Limb (tissue), 2 donors: ENCODE data around the gene MPIG6B.
A peak's percentile ranks its signal among the peaks of the same experiment; 100 is the strongest.
"Not testable (repeated sequence)": the region's sequence is repeated elsewhere in the genome, so short reads cannot be mapped to it uniquely, and the experiment has no call there.

Experiments used
- DNase-seq, 2 donors: peaks; one replicate each; pipeline ENCODE4 v3.0.0-alpha.2; 2016; ENCODE audit errors: extremely low spot score in 2 of 2

The MPIG6B gene

DNA sequence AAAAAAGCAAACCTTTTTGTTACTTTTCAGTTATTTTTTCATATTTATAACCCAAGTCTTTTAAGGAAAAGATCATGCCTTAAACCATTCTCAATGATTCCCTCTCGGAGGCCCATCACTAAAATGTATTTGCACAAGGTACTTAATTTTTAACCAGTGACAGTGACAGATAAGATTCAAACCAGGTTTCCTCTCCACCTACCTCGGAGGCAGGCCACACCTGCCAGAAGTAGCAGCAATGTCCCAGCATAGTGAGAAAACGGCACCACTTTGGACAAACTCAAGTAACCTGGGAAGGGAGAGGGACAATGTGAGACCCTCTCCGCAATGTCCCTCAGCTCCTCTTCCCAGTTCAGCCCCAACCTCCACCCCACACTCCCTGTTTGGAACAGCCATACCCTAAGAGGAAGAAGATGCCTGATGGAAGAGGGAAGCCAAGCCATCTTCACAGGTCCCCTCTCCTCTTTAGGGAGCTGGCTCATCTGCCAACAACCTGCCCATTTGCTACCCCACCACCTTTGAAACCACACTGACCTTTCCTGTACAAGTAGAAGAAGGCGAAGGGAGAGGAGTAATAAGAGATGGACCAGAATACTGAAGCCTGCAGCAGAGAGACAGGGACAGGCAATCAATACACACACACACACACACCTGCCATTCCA is 22.3 kb upstream of the MPIG6B start:
- DNase-seq = no peak

DNA sequence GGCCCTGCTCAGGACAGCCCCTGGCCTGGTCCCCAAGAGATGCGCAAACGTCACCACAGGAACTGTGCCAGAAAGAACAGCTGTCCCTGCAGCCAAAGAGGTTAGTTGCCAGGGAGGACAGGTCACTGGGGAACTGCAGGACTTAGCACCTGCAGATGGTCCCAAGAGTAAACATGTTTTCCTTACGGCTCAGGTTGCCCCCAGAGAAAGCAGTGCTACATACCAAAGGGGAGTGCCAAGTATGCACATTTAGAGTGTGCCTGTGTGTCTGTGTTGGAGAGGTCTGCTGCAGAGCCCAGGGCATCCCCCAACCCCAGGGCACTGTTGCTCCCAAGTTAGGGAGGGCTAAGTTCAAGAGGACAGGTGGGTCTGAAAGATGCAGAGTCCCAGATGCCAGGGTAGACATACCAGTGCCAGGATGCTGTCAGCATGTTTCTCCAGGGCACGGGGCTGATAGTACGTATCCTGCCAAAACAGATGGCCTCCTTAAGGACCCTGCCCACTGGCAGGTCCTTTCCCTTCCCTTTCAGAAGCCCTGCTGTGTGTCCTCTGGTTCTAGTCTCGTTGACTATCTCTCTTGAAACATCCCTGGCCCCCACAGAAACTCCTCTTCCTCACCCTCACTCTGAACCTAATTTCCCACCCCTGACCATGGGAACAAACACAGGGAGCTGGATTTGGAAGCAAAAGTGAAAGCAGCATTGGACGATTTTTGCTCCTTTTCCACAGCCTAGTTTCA is 21.3 kb upstream of the MPIG6B start:
- no peak for DNase-seq

- DNase-seq = no peak
These were observed 20.8 kb upstream of the MPIG6B start for GRCh38 chr6:31702405-31702818.

- peak; percentile 99 for DNase-seq
These were observed 20.1 kb upstream of the MPIG6B start, which contains the start of gene ABHD16A for GRCh38 chr6:31702819-31703716. TSS of gene ABHD16A (minus strand) at chr6:31703324. CDS start at chr6:31703281, 43 bp downstream.

DNA sequence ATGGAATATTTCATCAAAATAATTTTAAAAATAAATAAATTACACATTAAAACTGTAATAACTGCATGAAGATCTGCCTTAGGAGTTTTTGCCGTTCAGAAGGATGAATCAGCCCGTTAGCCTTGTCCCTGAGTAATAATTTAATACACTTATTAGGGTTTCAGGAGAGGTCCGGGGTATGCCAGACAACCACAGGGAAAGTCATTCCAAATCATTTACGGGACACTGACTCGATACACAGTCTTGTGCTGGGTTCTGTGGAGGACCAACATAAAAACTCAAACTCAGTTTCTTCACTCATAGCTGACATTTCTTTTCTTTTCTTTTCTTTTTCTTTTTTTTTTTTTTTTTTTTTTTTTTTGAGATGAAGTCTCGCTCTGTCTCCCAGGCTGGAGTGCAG is 17.2 kb upstream of the MPIG6B start:
- DNase-seq = no peak

DNA sequence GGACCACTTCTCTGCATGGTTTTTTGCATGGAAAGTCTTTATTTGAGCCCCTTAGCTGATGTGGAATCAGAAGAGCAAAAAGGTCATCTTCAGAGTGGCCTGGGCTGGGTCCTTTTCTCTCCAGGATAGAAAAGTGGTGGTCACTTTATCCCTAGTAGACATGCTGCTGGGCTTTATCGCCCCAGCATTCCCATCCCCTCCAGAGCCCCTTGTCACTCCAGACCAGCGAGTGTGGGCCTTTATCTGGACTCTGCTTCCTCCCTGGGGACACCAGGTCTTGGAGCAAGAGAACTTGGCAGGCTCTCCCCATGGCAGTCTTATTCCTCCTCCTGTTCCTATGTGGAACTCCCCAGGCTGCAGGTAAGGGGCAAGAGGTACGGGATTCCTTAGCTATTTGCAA is 16.6 kb upstream of the MPIG6B start, which contains the start of gene LY6G6F:
LY6G6F (plus strand) TSS at position 268 of the 400 bp plus-strand sequence; CDS start at position 309, 41 bp downstream.
- no peak for DNase-seq

DNA sequence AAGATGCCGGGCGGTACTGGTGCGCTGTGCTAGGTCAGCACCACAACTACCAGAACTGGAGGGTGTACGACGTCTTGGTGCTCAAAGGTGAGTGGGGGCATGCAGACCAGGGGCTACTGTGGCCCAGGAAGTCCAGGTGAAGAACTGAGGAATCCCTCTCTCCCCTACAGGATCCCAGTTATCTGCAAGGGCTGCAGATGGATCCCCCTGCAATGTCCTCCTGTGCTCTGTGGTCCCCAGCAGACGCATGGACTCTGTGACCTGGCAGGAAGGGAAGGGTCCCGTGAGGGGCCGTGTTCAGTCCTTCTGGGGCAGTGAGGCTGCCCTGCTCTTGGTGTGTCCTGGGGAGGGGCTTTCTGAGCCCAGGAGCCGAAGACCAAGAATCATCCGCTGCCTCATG is 15.5 kb upstream of the MPIG6B start:
- no peak for DNase-seq

GRCh38 chr6:31708224-31708623 is 14.9 kb upstream of the MPIG6B start:
- DNase-seq = no peak

GRCh38 chr6:31709157-31709556 is 14.0 kb upstream of the MPIG6B start:
- not testable (repeated sequence) for DNase-seq

DNA sequence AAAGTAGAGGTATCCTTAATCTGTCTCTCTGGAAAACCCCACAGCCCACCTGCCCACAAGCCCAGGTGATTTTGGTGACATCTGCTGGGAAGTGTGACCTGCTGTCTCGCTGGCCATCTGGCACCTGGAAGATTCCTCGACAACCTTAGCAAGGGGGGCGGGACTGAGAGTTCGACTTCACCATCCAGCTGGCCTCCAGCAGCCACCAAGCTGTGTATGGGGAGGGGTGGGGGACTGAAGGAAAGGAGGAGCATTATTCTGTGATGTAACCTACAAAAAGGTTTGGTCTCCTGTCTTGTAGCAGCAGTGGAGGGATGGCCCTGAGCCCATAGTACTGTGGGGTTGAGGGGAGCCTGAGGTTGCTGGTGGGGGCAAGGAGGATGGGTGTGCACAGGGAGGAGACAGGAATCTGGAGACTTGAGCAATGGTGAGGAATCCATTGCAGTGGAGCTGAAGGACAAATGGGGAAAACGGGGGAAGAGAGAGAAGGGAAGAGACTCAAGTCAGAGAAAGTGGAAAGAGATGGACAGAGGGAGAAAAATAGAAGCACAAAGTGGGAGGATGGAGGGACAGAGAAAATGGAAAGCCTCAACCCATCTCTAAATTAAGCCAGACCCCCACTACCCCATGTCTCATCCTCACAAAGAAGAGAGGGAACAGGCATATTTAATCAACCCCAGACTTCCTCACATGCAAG is 12.5 kb upstream of the MPIG6B start:
- DNase-seq = no peak

DNA sequence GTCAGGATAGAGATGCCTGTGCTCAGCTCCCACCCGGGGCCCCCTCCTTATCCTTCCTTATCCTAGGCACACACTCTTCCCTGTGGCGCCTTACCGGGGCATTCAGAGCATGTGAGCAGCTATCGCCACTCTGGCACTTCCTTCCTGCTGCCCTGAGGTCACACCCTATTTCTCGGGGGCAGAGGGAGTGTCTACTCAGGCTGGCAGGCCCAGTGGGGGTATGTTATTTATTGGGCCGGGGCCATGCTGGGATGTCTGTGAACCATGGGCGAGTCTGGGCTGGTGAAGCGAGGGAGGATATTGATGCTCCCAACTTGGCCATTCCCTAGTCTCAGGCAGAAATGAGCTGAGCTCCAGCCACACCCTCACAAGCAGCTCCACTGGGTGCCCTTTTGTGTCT is 11.9 kb upstream of the MPIG6B start:
- DNase-seq = no peak

DNA sequence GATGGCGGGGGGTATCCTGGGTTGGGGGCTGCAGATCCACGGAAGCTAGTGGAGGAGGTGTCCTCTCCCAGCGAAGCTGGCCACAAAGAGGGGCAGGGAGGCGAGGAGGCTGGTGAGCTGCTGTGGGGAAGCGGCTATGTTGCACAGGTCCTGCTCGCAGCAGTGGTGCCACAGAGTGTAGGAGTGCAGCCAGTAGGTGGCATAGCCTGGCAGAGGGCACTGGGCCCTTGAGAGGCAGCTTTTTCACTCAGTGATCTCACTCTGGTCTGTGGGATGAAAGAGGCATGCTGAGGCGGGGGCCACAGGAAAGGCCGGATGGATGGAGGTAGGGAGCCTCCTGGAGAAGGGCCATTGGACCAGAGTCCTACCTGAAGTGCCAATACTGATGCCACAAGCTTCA is 10.9 kb upstream of the MPIG6B start:
- no peak for DNase-seq

DNA sequence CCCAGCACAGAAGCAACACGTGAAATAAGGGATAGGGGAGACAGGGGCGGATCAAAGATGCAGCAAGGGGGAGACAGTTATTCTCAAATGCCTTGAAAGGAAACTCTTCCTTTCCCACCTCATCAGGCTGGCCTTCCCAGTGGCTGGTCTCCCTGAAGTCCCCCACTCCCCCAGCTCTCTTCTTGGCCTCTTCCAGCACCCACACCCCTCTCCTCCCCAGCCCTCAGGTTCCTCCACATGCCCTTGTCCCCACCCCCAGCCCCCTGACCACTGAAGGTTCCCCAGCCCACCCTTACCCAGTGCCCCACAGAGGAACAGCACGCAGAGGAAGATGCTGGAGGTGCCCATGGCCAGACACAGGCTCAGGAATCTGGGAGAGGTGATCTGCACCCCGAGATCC is 9.7 kb upstream of the MPIG6B start:
- no peak for DNase-seq

- no peak for DNase-seq
These were observed 9.0 kb upstream of the MPIG6B start for GRCh38 chr6:31713991-31714684.

GRCh38 chr6:31715022-31715958 is 7.9 kb upstream of the MPIG6B start, which contains the start of gene LY6G6D:
TSS of gene LY6G6D (plus strand) at chr6:31715348. CDS start at chr6:31715356, 8 bp downstream.
- peak in 1 of 2 donors; percentile 59 for DNase-seq

GRCh38 chr6:31717499-31718222 is 5.5 kb upstream of the MPIG6B start:
- no peak for DNase-seq

- no peak for DNase-seq
These were observed 4.9 kb upstream of the MPIG6B start for GRCh38 chr6:31718265-31718664.

- no peak for DNase-seq
These were observed 4.2 kb upstream of the MPIG6B start for GRCh38 chr6:31719001-31719400.
